NCI-H2171 (cell line): ENCODE data around the gene TAF11L11.
"Not testable (repeated sequence)": the region's sequence is repeated elsewhere in the genome, so short reads cannot be mapped to it uniquely, and the experiment has no call there.

Experiments
- DNase-seq: peaks from one replicate; lab custom pipeline; 2025; lab: John Stamatoyannopoulos, UW

TAF11L11 gene

DNA sequence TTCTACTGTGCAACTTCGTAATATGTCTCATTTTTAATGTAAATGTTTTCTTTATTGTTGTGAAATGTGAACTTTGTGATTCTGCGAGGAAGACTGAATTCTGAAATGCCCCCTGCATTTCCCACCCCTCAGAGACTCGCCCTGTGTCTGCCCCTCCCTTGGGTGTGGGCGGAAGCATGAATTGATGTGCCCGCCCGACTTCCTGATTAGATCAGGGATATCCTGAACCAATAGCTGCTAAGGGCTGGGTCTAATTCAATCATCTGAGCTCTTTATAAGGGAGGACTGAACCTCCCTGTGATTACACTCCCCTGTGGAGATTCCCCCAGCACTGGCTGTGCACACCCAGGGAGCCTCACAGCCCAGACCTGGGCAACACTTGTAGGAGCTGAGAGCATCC is at the start of gene TAF11L11:
Gene TAF11L11, plus strand, starts transcription at position 304 of the 400 bp plus-strand sequence.
- not testable (repeated sequence) for DNase-seq

GRCh38 chr5:17585658-17586057 is 18.3 kb upstream of the TAF11L11 start, which contains the start of gene TAF11L7:
TAF11L7 (minus strand) TSS chr5:17585758.
- DNase-seq: not testable (repeated sequence)

GRCh38 chr5:17590860-17591259 is 13.1 kb upstream of the TAF11L11 start, which contains the start of gene TAF11L8:
TAF11L8 (minus strand) TSS chr5:17590960.
- DNase-seq: not testable (repeated sequence)

- not testable (repeated sequence) for DNase-seq
Measured at GRCh38 chr5:17594255-17594654, 9.7 kb upstream of the TAF11L11 start, which contains the start of gene TAF11L9. TAF11L9 (minus strand) TSS chr5:17594394.

DNA sequence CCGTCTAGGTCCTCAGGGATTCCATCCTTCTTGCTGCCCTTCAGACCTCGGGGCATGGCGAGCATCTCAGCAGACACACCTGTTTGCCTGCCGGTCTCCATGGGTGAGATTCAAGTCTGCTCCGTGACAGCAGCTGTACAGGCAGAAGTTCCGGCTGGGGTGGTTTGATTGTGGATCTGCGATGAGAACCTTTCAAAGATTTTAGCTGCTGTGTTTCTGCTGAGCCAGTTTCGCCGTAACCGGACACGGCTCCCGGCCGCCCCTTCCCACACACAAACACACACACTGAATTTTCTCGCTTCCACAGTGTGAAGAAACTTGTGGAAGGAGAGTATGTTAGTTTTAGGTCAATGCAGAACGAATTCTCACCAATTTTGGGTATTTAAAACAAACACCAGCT is 6.3 kb upstream of the TAF11L11 start, which contains the start of gene TAF11L10:
Gene TAF11L10, minus strand, starts transcription at position 101 of the 400 bp plus-strand sequence.
- DNase-seq: not testable (repeated sequence)

- no peak for DNase-seq
Measured at GRCh38 chr5:17604951-17605350, 968 bp downstream of the TAF11L11 start.

DNA sequence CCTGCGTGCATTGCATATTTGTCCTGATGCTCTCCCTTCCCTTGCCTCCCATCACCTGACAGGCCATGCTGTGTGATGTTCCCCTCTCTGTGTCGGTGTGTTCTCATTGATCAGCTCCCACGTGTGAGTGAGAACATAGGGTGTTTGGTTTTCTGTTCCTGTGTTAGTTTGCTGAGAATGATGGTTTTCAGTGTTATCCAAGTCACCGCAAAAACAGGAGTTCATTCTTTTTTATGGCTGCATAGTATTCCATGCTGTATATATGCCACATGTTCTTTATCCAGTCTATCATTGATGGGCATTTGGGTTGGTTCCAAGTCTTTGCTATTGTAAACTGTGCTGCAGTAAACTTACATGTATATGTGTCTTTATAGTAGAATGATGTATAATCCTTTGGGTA is 3.5 kb downstream of the TAF11L11 start:
- DNase-seq: not testable (repeated sequence)

GRCh38 chr5:17610092-17610491 is 6.1 kb downstream of the TAF11L11 start, which contains the start of gene TAF11L12:
TAF11L12 (plus strand) TSS chr5:17610392.
- not testable (repeated sequence) for DNase-seq

- no peak for DNase-seq
Measured at GRCh38 chr5:17614872-17615605, 11.1 kb downstream of the TAF11L11 start.

DNA sequence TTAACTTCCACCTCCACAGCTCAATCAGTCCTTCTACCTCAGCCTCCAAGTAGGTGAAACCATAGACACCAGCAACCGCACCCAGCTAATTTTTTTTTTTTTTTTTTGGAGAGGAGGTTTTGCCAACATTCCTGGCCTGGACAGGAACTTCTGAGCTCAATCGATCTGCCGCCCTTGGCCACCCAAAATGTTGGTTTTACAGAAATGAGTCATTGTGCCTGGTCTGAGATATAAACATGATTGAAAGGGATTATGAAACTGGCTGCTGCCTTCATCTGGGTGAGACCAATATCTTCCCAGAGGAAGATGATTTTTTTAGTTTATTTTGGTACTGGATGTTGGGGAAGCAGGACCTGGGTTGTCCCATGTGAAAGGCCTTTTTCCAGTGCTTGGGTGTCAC is 15.4 kb downstream of the TAF11L11 start:
- no peak for DNase-seq

DNA sequence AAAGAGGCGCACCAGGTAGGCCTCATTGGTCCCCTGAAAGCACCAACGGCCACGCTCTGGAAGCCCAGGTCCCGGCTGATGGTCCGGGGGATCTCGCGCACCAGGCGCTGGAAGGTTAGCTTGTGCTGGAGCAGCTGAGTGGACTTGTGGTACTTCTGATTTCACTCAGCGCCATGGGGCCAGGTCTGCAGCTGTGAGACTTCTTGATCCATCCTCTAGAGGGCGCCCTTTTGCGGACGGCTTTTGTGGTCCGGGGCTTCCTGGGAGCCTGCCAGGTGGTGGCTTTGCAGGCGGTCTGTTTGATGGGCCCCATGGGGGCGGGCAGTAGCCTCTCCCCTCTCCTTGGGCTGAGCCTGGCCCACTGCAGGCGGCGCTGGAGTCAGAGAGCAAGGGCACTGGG is 16.6 kb downstream of the TAF11L11 start:
- DNase-seq: no peak

- DNase-seq: no peak
Measured at GRCh38 chr5:17625686-17626085, 21.7 kb downstream of the TAF11L11 start.

- DNase-seq: not testable (repeated sequence)
Measured at GRCh38 chr5:17631788-17632187, 27.8 kb downstream of the TAF11L11 start, which contains the start of gene TAF11L13. TAF11L13 (plus strand) TSS chr5:17632088.

DNA sequence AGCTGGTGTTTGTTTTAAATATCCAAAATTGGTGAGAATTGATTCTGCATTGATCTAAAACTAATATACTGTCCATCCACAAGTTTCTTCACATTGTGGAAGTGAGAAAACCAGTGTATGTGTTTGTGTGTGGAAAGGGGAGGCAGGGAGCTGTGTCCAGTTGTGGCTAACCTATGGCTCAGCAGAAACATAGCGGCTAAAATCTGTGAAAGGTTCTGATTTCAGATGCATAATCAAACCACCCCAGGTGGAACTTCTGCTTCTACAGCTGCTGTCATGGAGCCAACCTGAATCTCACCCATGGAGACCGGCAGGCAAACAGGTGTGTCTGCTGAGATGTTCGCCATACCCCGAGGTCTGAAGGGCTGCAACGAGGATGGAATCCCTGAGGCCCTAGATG is 30.2 kb downstream of the TAF11L11 start, which contains the start of gene TAF11L14:
Gene TAF11L14, plus strand, starts transcription at position 301 of the 400 bp plus-strand sequence.
- DNase-seq: no peak

GRCh38 chr5:17649232-17649631 is 45.2 kb downstream of the TAF11L11 start:
- DNase-seq: not testable (repeated sequence)

- not testable (repeated sequence) for DNase-seq
Measured at GRCh38 chr5:17655201-17655759, 51.3 kb downstream of the TAF11L11 start.
